Ishikawa (cell line): ENCODE results near the gene MRPL58.
A peak's percentile ranks its signal among the peaks of the same experiment; 100 is the strongest.

Source experiments
- CEBPB ChIP-seq: IDR thresholded peaks from 2 replicates; pipeline ENCODE4 v1.6.1; 2012
- CREB1 ChIP-seq: IDR thresholded peaks from 2 replicates; pipeline ENCODE4 v1.6.1; 2012; ENCODE audit warnings: low read depth
- EGR1 ChIP-seq: IDR thresholded peaks from 2 replicates; pipeline ENCODE4 v1.6.1; 2012
- EP300 ChIP-seq: IDR thresholded peaks from 2 replicates; pipeline ENCODE4 v1.6.1; 2012; ENCODE audit warnings: borderline replicate concordance
- FOXM1 ChIP-seq: IDR thresholded peaks from 2 replicates; pipeline ENCODE4 v1.6.1; 2012; ENCODE audit warnings: low read depth, borderline replicate concordance
- MAX ChIP-seq: IDR thresholded peaks from 2 replicates; pipeline ENCODE4 v1.6.1; 2012
- NFIC ChIP-seq: IDR thresholded peaks from 2 replicates; pipeline ENCODE4 v1.6.1; 2012
- RAD21 ChIP-seq: IDR thresholded peaks from 2 replicates; pipeline ENCODE4 v1.6.1; 2012; ENCODE audit warnings: low read depth
- TAF1 ChIP-seq: IDR thresholded peaks from 2 replicates; pipeline ENCODE4 v1.6.1; 2012; ENCODE audit warnings: low read depth, mild to moderate bottlenecking
- TCF12 ChIP-seq: IDR thresholded peaks from 2 replicates; pipeline ENCODE4 v1.6.1; 2012; ENCODE audit warnings: low read depth
- TEAD4 ChIP-seq: IDR thresholded peaks from 2 replicates; pipeline ENCODE4 v1.6.1; 2012
- USF1 ChIP-seq: IDR thresholded peaks from 2 replicates; pipeline ENCODE4 v1.6.1; 2012
- YY1 ChIP-seq: IDR thresholded peaks from 2 replicates; pipeline ENCODE4 v1.6.1; 2012; ENCODE audit warnings: low read depth
- ZBTB7A ChIP-seq: IDR thresholded peaks from 2 replicates; pipeline ENCODE4 v1.6.1; 2012; ENCODE audit warnings: low read depth
- TF ChIP-seq, protein P1 (sequence below): IDR thresholded peaks from 2 replicates; pipeline ENCODE4 v1.6.1; 2012; ENCODE audit warnings: low read depth, mild to moderate bottlenecking

The MRPL58 gene

GRCh38 chr17:75064460-75064859 is 52.0 kb downstream of the MRPL58 start:
- TF ChIP-seq NFIC (no peak), USF1 (no peak), RAD21 (no peak), YY1 (no peak), CEBPB (no peak), MAX (no peak), ZBTB7A (no peak), EGR1 (no peak), EP300 (no peak), TEAD4 (no peak), CREB1 (no peak), TAF1 (no peak)
- TF ChIP-seq, protein P1, sequence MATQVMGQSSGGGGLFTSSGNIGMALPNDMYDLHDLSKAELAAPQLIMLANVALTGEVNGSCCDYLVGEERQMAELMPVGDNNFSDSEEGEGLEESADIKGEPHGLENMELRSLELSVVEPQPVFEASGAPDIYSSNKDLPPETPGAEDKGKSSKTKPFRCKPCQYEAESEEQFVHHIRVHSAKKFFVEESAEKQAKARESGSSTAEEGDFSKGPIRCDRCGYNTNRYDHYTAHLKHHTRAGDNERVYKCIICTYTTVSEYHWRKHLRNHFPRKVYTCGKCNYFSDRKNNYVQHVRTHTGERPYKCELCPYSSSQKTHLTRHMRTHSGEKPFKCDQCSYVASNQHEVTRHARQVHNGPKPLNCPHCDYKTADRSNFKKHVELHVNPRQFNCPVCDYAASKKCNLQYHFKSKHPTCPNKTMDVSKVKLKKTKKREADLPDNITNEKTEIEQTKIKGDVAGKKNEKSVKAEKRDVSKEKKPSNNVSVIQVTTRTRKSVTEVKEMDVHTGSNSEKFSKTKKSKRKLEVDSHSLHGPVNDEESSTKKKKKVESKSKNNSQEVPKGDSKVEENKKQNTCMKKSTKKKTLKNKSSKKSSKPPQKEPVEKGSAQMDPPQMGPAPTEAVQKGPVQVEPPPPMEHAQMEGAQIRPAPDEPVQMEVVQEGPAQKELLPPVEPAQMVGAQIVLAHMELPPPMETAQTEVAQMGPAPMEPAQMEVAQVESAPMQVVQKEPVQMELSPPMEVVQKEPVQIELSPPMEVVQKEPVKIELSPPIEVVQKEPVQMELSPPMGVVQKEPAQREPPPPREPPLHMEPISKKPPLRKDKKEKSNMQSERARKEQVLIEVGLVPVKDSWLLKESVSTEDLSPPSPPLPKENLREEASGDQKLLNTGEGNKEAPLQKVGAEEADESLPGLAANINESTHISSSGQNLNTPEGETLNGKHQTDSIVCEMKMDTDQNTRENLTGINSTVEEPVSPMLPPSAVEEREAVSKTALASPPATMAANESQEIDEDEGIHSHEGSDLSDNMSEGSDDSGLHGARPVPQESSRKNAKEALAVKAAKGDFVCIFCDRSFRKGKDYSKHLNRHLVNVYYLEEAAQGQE = no peak

- TF ChIP-seq YY1 = no peak
- peak; percentile 21; the same call in 1 of the 2 replicates for TF ChIP-seq RAD21
- TF ChIP-seq EGR1 = no peak
- no peak for TF ChIP-seq TAF1
These were observed 52.5 kb downstream of the MRPL58 start for GRCh38 chr17:75064867-75065561.

DNA sequence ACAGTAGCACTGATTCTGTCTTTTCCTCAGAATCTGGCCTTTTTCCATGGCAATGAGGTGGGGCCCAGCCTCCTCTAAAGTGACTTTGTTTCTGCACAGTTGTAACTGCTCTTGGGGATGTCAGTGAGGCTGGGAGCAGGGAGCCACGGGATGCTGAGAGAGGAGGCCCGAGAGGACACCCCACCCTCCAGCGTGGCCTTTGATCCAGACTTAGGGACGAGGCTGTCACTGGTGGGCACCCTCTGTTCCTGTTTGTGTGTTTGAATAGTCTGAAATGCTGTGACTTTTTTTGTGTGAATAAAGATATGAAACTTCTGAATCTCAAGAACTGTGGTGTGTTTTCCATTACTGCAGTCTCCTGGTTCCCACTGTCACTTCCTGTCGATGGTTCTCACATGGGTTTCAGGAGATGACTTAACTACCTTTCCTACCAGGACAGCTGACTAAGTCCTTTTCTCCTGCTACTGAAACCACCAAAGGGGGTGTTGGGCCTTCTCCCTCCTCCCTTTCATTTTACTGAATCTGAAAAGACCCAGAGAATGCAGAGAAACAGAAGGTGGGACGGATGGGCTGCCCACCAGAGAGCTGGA is 53.2 kb downstream of the MRPL58 start:
- TF ChIP-seq TCF12 (no peak), MAX (no peak), CREB1 (no peak), EP300 (no peak), YY1 (no peak), CEBPB (no peak), TAF1 (no peak), FOXM1 (no peak), RAD21 (no peak), USF1 (no peak), EGR1 (no peak), TEAD4 (no peak), ZBTB7A (no peak), NFIC (no peak)
- TF ChIP-seq, protein P1 = no peak

GRCh38 chr17:75067856-75068255 is 55.4 kb downstream of the MRPL58 start:
- no peak for TF ChIP-seq EP300
- no peak for TF ChIP-seq TEAD4
- TF ChIP-seq TAF1 = no peak
- no peak for TF ChIP-seq FOXM1
- no peak for TF ChIP-seq TCF12
- TF ChIP-seq, protein P1 = no peak
- no peak for TF ChIP-seq MAX
- no peak for TF ChIP-seq CREB1
- TF ChIP-seq EGR1 = no peak
